NCI-H69 (cell line): ENCODE data around the gene LRCH4.
A peak's percentile ranks its signal among the peaks of the same experiment; 100 is the strongest.

Source experiments
- DNase-seq: peaks from one replicate; lab custom pipeline; 2025; lab: John Stamatoyannopoulos, UW

Gene LRCH4, protein sequence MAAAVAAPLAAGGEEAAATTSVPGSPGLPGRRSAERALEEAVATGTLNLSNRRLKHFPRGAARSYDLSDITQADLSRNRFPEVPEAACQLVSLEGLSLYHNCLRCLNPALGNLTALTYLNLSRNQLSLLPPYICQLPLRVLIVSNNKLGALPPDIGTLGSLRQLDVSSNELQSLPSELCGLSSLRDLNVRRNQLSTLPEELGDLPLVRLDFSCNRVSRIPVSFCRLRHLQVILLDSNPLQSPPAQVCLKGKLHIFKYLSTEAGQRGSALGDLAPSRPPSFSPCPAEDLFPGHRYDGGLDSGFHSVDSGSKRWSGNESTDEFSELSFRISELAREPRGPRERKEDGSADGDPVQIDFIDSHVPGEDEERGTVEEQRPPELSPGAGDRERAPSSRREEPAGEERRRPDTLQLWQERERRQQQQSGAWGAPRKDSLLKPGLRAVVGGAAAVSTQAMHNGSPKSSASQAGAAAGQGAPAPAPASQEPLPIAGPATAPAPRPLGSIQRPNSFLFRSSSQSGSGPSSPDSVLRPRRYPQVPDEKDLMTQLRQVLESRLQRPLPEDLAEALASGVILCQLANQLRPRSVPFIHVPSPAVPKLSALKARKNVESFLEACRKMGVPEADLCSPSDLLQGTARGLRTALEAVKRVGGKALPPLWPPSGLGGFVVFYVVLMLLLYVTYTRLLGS

GRCh38 chr7:100585511-100586265, at the start of gene LRCH4:
LRCH4 (minus strand) TSS chr7:100586129; CDS start chr7:100586100, 29 bp downstream.
- DNase-seq = peak; percentile 75

- peak; percentile 73 for DNase-seq
Observed at GRCh38 chr7:100632951-100633717, 47.2 kb upstream of the LRCH4 start.

- no peak for DNase-seq
Observed at GRCh38 chr7:100630066-100630465, 44.1 kb upstream of the LRCH4 start.

- DNase-seq = peak; percentile 59
Observed at GRCh38 chr7:100629117-100629716, 43.3 kb upstream of the LRCH4 start.

GRCh38 chr7:100627238-100627549, 41.3 kb upstream of the LRCH4 start:
- DNase-seq = no peak

DNA sequence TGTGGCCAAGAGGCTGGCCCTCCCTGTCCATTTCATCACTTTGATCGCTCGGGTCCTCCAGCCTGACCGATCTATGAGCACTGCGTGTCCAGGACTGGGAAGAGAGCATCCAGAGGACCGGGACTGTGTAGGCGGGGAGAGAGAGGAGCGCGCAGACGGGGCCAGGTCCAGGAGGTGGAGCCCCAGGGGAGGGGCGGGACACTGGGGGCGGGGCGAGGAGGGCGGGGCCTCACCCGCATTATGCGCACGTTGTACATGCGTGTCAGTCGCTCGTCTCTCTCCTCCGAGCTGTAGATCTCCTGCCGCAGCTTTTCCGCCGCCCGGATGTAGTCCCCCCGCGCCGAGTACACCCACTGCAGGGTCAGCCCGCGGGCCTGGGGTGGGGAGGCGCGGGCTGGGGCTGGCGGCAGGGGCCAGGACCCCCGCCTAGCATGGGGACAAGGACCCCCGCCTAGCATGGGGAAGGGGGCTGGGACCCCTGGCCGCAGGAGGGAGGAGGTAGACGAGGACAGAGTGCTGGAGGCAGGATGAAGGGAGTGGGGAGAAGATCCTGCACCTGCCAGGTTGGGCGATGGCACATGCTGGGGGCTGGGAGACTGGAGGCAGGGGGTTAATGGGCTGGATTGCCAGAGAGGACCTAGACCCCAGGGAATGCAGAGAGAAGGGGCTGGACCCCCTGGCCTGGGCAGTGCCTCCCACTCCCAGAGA, 40.8 kb upstream of the LRCH4 start:
- DNase-seq = peak; percentile 90

- no peak for DNase-seq
Observed at GRCh38 chr7:100626055-100626454, 40.1 kb upstream of the LRCH4 start.

DNA sequence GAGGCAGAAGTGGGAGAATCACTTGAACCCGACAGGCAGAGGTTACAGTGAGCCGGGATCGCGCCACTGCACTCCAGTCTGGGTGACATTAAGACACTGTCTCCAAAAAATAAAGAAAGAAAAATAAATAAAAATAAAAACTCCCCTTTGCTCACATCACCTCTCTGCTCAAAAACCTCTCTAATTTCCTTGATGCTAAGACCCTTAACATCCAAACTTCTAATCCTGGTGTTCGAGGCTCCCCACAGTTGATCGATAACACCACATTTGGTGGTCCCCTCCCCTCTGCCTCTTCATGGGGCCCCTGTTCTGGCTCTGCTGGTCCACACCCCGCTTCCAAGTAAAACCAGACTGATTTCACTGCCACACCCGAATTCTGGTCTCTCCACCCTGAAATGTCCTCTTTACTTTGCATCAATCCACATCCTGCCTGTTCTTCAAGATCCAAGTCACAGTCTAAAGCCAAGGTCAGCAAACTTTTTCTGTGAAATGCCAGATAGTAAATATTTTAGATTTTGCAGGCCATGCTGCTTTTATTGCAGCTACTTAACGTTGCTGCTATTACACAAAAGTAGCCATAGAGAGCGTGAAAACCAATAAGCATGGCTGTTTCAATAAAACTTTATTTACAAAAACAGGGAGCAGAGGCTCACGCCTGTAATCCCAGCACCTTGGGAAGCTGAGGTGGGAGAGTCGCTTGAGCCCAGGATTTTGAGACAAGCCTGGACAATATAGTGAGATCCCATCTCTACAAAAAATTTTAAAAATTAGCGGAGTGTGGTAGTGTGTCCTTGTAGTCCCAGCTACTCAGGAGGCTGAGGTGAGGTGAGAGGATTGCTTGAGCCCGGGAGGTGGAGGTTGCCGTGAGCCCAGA, 38.3 kb upstream of the LRCH4 start:
- DNase-seq = no peak

DNA sequence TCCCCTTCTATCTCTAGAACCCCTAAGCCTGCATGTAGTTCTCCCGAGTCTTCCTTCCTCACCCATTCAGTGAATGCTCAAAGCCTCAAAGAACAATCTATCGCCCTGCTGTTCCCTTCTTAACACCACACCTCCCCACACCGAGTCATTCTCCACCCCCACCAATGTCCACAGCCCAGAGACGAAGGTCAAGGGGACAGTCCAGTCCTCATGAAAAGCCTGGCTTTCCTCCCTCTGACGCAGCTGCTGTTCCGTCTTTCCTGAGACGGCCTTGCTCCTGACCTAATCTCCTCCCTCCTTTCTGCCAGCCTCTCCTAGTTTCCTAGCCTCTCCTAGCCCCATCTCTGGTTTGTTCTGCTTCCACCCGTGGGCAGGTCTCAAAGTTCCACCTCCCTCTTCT, 35.6 kb upstream of the LRCH4 start:
- no peak for DNase-seq

- no peak for DNase-seq
Observed at GRCh38 chr7:100620804-100621203, 34.9 kb upstream of the LRCH4 start.

GRCh38 chr7:100620239-100620638, 34.3 kb upstream of the LRCH4 start:
- DNase-seq = no peak

- no peak for DNase-seq
Observed at GRCh38 chr7:100614308-100614861, 28.5 kb upstream of the LRCH4 start.

GRCh38 chr7:100613412-100614175, 27.7 kb upstream of the LRCH4 start:
- DNase-seq = no peak

GRCh38 chr7:100612730-100613390, 26.9 kb upstream of the LRCH4 start:
- no peak for DNase-seq

DNA sequence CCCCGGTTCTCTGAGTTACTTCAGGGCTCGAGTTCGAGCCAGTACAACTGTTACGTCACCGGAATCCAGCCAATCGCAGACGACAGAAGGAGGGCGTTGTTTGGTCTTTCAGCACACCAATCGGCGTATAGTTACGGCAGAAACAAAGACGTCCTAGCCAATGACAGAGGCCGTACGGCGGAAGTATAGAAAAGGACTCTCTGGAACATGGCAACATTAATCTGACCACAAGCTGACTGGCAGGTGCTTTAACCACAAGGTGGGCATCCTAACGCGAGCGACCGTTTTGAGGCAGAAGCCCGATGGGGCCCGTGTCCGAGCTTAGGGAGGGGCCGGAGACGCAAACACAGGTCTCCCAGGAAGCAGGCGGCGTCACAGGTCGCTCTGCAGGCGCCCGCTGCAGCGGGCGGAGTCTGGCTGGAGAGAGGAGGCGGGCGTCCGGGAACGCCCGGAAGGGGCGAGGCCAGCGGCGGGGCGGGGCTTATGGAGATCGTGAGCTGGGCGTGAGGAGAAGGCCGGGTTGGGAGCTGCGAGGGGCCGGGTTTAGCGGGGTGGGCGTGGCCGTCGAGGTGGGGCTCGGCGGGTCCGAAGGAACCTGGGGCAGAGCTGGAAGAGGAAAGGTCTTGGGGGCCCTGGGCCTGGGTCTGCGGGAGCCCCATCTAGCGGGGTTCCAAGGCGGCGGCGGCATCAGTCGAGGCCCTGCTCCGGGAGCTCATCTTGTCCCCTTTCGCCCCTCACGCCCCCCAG, 26.2 kb upstream of the LRCH4 start, which contains the start of gene MOSPD3:
TSS of gene MOSPD3 (plus strand) at position 558 of the 747 bp plus-strand sequence. CDS start 252 bp downstream, outside the sequence.
- DNase-seq = peak; percentile 99

DNA sequence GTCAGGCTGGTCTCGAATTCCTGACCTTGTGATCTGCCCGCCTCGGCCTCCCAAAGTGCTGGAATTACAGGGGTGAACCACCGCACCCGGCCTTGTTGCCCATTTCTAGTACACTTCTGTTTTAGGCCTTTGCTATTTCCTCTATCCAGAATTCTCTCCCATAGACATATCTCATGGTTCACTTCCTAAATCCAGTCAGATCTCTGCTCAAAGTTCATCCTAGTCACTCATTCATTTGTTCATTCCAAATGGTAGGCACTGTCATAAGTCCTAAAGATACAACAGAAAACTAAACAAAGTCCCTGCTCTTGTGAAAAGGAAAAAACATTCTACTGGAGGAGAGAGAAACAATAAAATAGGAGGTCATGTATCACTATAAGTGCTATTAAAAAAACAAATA, 24.0 kb upstream of the LRCH4 start:
- DNase-seq = no peak

GRCh38 chr7:100607111-100607510, 21.2 kb upstream of the LRCH4 start:
- no peak for DNase-seq
